BLaER1 (cell line): ENCODE results near the gene XPO5.
"Not testable (repeated sequence)": the region's sequence is repeated elsewhere in the genome, so short reads cannot be mapped to it uniquely, and the experiment has no call there.

Source experiments
- H3K27ac ChIP-seq: shearing (Covaris generic); formaldehyde crosslinking; 2 replicates; pipeline ENCODE4 v1.8.1; 2022
- H3K27me3 ChIP-seq: shearing (Covaris generic); formaldehyde crosslinking; 2 replicates; pipeline ENCODE4 v1.8.1; 2022
- H3K36me3 ChIP-seq: shearing (Covaris generic); formaldehyde crosslinking; 2 replicates; pipeline ENCODE4 v1.8.1; 2022
- H3K4me1 ChIP-seq: shearing (Covaris generic); formaldehyde crosslinking; 2 replicates; pipeline ENCODE4 v1.8.1; 2022
- H3K4me2 ChIP-seq: shearing (Covaris generic); formaldehyde crosslinking; 2 replicates; pipeline ENCODE4 v1.8.1; 2022
- H3K4me3 ChIP-seq: shearing (Covaris generic); formaldehyde crosslinking; 2 replicates; pipeline ENCODE4 v1.8.1; 2022
- H3K9ac ChIP-seq: shearing (Covaris generic); formaldehyde crosslinking; 2 replicates; pipeline ENCODE4 v1.8.1; 2022
- H3K9me3 ChIP-seq: shearing (Covaris generic); formaldehyde crosslinking; 2 replicates; pipeline ENCODE4 v1.8.1; 2022
- H4K20me1 ChIP-seq: shearing (Covaris generic); formaldehyde crosslinking; 2 replicates; pipeline ENCODE4 v1.8.1; 2022
- Cebpa-rat ChIP-seq: shearing (Covaris generic); IDR thresholded peaks from 2 replicates; pipeline ENCODE4 v1.8.1; 2022

XPO5 gene

DNA sequence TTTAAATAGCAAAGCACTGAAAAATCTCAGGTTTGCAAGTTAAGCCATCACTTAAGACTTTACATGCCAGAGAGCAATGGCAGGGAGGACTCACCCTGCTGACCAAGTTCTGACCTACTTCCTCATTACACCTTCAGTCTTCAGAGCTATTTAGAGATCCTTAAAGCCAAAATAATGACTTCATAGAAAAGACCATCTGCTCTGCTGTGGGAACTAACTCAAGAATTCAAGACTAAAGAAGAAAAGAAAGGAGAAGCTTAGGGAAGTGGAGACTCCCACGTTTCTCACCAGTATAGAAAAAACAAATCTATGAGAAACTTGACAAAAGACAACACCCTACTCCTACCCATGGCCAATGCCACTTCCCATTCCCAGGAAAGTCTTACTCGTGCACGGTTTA lies 28.6 kb downstream of the XPO5 start:
- H3K4me1 ChIP-seq: no peaks in the 10 kb centered on the region
- H3K9ac ChIP-seq: no peak overlapping the region
- peaks cover 100% of the 10 kb centered on the region for H3K36me3 ChIP-seq
- no peaks in the 10 kb centered on the region for H3K27me3 ChIP-seq
- no peak overlapping the region for H3K4me2 ChIP-seq
- no peak overlapping the region for H3K4me3 ChIP-seq
- no peaks in the 10 kb centered on the region for H4K20me1 ChIP-seq
- TF ChIP-seq Cebpa-rat: no peak
- H3K27ac ChIP-seq: no peak overlapping the region
- no peaks in the 10 kb centered on the region for H3K9me3 ChIP-seq

DNA sequence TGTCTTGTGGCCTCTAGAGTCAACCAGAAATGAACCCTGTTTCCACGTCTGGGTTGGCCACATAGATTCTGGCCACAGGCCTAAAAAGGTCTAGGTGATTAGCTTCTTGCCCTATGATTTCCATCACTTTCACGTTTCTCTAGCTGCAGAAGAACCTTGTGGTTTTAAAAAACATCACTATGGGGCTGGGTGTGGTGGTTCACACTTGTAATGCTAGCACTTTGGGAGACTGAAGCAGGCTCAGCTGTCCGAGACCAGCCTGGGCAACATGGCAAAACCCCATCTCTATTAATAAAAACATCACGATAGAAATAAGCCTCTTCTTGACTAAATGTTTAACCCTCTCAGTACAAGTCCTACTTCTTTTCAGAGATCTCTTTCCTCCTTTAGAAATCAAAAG lies 31.4 kb downstream of the XPO5 start:
- Histone ChIP-seq H3K27ac (no peak overlapping the region), H3K9me3 (no peaks in the 10 kb centered on the region), H3K4me3 (no peak overlapping the region), H4K20me1 (peaks cover 15% of the 10 kb centered on the region; the same call in 1 of the 2 replicates), H3K9ac (no peak overlapping the region), H3K4me2 (no peak overlapping the region), H3K27me3 (no peaks in the 10 kb centered on the region), H3K4me1 (no peaks in the 10 kb centered on the region), H3K36me3 (peaks cover 100% of the 10 kb centered on the region)
- no peak for TF ChIP-seq Cebpa-rat

DNA sequence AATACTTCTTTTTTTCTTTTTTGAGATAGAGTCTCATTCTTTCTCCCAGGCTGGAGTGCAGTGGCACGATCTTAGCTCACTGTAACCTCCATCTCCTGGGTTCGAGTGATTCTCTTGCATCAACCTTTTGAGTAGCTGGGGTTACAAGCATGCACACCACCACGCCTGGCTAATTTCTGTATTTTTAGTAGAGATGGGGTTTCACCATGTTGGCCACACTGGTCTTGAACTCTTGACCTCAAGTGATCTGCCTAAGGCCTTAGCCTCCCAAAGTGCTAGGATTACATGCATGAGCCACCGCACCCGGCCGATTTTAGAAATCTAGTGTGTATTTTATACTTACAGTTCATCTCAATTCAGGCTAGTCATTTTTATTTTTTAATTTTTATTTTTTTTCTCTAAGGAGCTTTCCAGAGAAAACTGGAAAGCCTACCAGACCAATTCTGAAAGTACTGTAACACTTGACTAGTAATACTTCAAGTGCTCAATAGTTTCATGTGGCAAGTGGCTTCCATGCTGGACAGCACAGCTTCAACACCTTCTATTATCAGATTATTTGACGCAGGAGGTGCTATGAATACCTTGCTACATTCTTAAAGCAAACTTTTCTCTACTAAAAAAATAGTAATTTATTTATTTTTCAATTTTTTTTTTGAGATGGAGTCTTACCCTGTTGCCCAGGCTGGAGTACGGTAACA lies 33.9 kb downstream of the XPO5 start:
- H3K9ac ChIP-seq: no peak overlapping the region
- H3K4me1 ChIP-seq: no peaks in the 10 kb centered on the region
- no peak overlapping the region for H3K4me2 ChIP-seq
- no peak overlapping the region for H3K27ac ChIP-seq
- no peaks in the 10 kb centered on the region for H3K27me3 ChIP-seq
- H3K9me3 ChIP-seq: no peaks in the 10 kb centered on the region
- TF ChIP-seq Cebpa-rat: no peak
- H3K36me3 ChIP-seq: peaks cover 98% of the 10 kb centered on the region
- H3K4me3 ChIP-seq: no peak overlapping the region
- peaks cover 15% of the 10 kb centered on the region; the same call in 1 of the 2 replicates for H4K20me1 ChIP-seq

DNA sequence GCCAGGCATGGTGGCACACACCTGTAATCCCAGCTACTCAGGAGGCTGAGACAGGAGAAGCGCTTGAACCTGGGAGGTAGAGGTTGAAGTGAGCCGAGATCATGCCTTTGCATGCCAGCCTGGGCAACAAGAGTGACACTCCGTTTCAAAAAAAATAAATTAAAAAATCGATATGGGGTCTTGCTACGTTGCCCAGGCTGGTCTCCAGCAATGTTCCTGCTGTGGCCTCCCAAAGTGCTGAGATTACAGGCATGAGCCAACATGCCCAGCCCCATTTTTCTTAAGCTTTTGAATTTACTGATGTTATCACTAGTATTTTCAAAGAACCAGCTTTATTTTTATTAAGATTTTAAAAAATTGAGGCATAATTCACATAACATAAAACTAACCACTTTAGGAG lies 35.3 kb downstream of the XPO5 start:
- no peaks in the 10 kb centered on the region for H3K27me3 ChIP-seq

DNA sequence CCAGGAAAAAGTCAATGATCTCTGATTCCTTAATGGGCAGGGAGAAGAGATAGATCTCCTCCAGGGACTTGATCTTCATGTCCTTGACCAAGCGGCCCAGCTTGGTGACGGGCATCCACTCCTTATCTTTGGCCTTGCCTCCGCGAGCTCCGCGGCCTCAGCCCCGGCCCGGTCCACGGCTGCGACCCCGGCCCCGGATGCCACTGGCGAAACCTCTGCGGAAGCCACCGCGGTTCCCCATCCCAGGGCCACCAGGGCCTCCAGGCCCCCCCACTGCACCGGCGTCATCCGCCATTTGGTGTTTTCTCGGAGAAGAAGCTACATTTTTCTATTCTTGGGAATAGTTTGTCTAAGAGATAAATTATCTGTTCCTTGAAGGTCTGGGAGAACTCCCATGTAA lies 36.4 kb downstream of the XPO5 start:
- H3K9ac ChIP-seq, H3K4me3 ChIP-seq, H3K4me1 ChIP-seq, H3K27me3 ChIP-seq, H3K27ac ChIP-seq, H3K4me2 ChIP-seq, H3K9me3 ChIP-seq: not testable (repeated sequence)
- Histone ChIP-seq H4K20me1 (peaks cover 15% of the 10 kb centered on the region; the same call in 1 of the 2 replicates), H3K36me3 (peaks cover 98% of the 10 kb centered on the region)

More for the DNA sequence above, 35.3 kb downstream of the XPO5 start:
- Histone ChIP-seq H3K4me3 (no peak overlapping the region), H3K9me3 (no peaks in the 10 kb centered on the region), H4K20me1 (peaks cover 15% of the 10 kb centered on the region; the same call in 1 of the 2 replicates), H3K9ac (no peak overlapping the region), H3K4me1 (no peaks in the 10 kb centered on the region), H3K27ac (no peak overlapping the region), H3K4me2 (no peak overlapping the region), H3K36me3 (peaks cover 98% of the 10 kb centered on the region)
- TF ChIP-seq Cebpa-rat: no peak

DNA sequence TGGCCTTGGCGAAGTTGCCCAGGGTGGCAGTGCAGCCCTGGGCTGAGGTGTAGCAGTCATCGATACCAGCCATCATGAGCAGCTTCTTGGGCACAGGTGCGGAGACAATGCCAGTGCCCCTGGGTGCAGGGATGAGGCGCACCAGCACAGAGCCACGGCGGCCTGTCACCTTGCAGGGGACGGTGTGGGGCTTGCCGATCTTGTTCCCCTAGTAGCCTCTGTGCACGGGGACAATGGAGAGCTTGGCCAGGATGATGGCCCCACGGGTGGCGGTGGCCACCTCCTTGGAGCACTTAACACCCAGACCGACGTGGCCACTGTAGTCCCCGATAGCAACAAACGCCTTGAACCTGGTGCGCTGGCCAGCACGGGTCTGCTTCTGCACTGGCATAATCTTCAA lies 36.9 kb downstream of the XPO5 start:
- Histone ChIP-seq H4K20me1 (peaks cover 15% of the 10 kb centered on the region; the same call in 1 of the 2 replicates), H3K36me3 (peaks cover 98% of the 10 kb centered on the region)
- not testable (repeated sequence) for H3K4me1 ChIP-seq, H3K27ac ChIP-seq, H3K9me3 ChIP-seq, H3K4me2 ChIP-seq, H3K4me3 ChIP-seq, H3K27me3 ChIP-seq, H3K9ac ChIP-seq

DNA sequence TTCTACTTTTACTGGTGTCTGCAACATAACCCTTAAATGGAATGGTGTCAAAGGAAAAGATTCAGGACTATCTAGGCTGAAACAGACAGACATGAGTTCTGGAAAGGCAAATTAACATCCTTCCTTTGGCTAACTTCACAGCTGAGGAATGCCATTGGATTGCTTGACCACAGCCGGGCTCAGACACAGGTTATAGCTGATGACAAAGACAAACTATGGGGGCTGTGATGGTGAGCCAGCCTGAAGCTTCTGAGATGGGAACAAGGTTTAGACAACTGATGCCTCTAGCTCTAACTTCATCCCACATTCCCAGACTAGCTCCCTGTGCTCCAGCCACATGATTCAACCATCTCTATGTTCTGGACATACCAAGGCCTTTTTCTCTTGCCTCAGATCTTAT lies 43.6 kb downstream of the XPO5 start:
- H3K4me1 ChIP-seq: no peaks in the 10 kb centered on the region
- no peak for TF ChIP-seq Cebpa-rat
- H3K4me3 ChIP-seq: no peak overlapping the region
- H3K27me3 ChIP-seq: no peaks in the 10 kb centered on the region
- no peak overlapping the region for H3K27ac ChIP-seq
- H3K4me2 ChIP-seq: no peak overlapping the region
- peaks cover 100% of the 10 kb centered on the region for H3K36me3 ChIP-seq
- 0 out of 2 replicates have a peak, but pooled peaks cover 5% of the 10 kb centered on the region for H4K20me1 ChIP-seq
- H3K9me3 ChIP-seq: no peaks in the 10 kb centered on the region
- H3K9ac ChIP-seq: no peak overlapping the region

DNA sequence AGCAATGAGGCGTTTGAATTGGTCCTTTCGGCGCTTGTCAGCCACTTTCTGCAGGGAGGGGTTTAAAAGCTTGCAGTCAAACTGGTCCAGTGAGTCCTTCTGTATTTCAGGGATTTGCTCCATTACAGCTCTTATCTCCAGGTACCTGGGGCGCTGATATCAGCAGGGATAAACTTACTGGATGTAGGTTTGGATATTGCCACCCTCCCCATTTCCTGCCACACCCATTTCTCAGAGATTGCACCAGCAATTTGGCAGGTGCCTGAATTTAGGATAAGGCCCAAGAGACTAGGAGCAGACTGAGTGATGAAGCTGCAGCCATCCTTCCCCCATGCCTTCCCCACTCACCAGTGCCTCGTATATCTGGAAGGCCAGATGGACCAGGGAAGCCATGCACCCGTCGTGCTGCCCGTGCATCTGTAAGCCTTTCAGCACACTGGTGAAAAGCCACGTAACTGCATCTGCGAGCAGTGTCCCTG lies 51.3 kb downstream of the XPO5 start:
- Histone ChIP-seq H3K36me3 (peaks cover 100% of the 10 kb centered on the region), H3K4me3 (no peak overlapping the region), H3K4me2 (no peak overlapping the region), H3K27me3 (no peaks in the 10 kb centered on the region), H3K27ac (no peak overlapping the region), H3K9me3 (no peaks in the 10 kb centered on the region), H4K20me1 (peaks cover 35% of the 10 kb centered on the region), H3K9ac (no peak overlapping the region), H3K4me1 (no peaks in the 10 kb centered on the region)
- no peak for TF ChIP-seq Cebpa-rat

DNA sequence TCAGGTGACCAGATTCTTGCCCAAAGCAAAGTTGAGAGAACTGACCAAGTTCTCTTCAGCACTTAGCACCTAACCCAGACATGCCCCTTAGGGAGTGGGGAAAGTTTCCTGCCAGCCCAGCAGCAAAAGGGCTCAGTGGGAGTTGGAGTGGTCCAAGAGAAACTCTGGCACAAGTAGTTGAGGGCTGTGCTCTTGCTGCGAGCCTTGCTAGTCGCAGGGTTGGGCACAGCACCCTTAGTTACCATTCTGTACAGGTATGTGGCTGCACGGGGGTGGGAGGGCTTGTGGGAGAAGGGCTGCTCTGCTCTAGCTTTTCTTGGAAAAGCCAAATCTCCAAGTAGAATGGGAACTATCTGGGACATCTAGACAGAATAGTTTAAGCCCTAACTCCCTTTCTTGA lies 52.6 kb downstream of the XPO5 start:
- Histone ChIP-seq H3K4me3 (no peak overlapping the region), H3K4me1 (peaks cover 9% of the 10 kb centered on the region), H3K9ac (no peak overlapping the region), H3K9me3 (no peaks in the 10 kb centered on the region), H3K27ac (no peak overlapping the region), H3K36me3 (peaks cover 97% of the 10 kb centered on the region), H3K27me3 (no peaks in the 10 kb centered on the region), H4K20me1 (peaks cover 35% of the 10 kb centered on the region), H3K4me2 (no peak overlapping the region)
- TF ChIP-seq Cebpa-rat: no peak

DNA sequence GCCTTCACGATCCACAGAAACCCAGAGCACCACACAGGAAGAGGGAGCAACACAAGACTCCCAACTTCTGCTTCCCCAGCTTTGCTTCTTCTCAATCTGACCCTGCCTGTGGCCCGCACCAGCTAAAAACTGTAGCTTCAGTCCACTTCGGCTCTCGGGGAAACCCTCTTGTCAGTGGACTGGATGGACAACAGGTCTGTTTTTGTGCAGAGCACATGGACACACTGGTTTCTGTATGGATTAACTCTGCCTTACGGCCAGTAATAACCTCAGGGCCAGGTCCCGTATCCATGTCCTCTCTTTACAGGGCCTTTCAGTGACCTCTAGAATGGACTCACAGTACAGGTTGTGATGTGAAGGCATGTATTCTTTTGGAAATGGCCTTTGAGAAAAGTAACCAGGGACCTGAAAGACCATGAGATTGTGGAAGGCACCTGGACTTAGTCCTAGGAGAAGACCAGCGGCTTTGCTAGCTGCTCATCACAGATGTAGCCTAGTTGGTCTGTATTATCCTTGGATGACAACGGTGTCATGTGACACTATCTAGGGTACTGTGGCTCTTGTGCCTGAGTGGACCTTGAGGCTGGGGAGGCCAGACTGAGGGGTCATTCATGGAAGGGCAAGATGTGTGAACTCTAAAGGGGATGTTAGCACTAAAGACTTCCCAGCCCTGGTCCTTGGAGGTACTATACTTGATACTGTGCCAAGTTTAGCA lies 53.1 kb downstream of the XPO5 start:
- Histone ChIP-seq H3K9ac (no peak overlapping the region), H3K9me3 (no peaks in the 10 kb centered on the region), H3K4me1 (peaks cover 15% of the 10 kb centered on the region), H3K36me3 (peaks cover 91% of the 10 kb centered on the region), H4K20me1 (peaks cover 31% of the 10 kb centered on the region), H3K27ac (no peak overlapping the region), H3K4me2 (no peak overlapping the region), H3K4me3 (no peak overlapping the region), H3K27me3 (no peaks in the 10 kb centered on the region)
- no peak for TF ChIP-seq Cebpa-rat
